Gastroesophageal sphincter (tissue), 3 donors: ENCODE measurements around the gene SLFNL1.

Experiments used
- POLR2A ChIP-seq, 2 donors: fragments of 450-650 bp; IDR thresholded peaks; one replicate each; pipeline ENCODE4 v1.6.1; 2017; ENCODE audit warnings: antibody characterized with exemption in 2 of 2, mild to moderate bottlenecking in 2 of 2, moderate library complexity in 1 of 2
- POLR2AphosphoS5 ChIP-seq: sonication (generic); formaldehyde crosslinking; IDR thresholded peaks from one replicate; pipeline ENCODE4 v1.6.1; 2017; ENCODE audit warnings: antibody characterized with exemption
- TF ChIP-seq, protein P1 (sequence below), 4 experiments: fragments of 200-600 bp in 2 of 4; fragments of 450-650 bp in 2 of 4; sonication (generic) in 1 of 4; IDR thresholded peaks; one replicate each; pipeline ENCODE4 v1.5.1; 2017 to 2019; ENCODE audit warnings: antibody characterized with exemption in 4 of 4, mild to moderate bottlenecking in 2 of 4, moderate library complexity in 2 of 4

DNA sequence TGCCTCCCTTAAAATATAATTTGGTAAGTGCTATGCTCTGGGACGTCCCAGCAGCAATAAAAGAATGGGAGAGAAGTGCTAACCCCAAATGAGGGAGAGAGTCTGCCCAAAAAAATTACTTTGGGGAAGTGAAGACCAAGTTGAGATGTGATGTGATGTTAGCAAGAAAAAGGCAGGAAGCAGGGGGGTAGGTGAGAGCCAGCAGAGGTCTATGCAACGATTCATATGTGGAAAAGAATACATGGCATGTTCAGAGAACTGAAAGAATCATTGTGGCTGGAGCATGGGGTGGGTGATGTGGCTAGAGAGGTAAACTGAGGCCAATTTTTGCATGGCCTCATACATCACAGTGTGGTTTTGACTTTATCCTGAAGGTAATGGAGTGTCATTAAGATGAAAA, 47.6 kb downstream of the SLFNL1 start:
- TF ChIP-seq, protein P1, sequence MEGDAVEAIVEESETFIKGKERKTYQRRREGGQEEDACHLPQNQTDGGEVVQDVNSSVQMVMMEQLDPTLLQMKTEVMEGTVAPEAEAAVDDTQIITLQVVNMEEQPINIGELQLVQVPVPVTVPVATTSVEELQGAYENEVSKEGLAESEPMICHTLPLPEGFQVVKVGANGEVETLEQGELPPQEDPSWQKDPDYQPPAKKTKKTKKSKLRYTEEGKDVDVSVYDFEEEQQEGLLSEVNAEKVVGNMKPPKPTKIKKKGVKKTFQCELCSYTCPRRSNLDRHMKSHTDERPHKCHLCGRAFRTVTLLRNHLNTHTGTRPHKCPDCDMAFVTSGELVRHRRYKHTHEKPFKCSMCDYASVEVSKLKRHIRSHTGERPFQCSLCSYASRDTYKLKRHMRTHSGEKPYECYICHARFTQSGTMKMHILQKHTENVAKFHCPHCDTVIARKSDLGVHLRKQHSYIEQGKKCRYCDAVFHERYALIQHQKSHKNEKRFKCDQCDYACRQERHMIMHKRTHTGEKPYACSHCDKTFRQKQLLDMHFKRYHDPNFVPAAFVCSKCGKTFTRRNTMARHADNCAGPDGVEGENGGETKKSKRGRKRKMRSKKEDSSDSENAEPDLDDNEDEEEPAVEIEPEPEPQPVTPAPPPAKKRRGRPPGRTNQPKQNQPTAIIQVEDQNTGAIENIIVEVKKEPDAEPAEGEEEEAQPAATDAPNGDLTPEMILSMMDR (IDR thresholded peaks at IDR 0.05), result no peak
- TF ChIP-seq POLR2A (IDR thresholded peaks at IDR 0.05) (no peak), POLR2AphosphoS5 (no peak)
